ENCODE results near the gene DCLRE1B. TPM values are rescaled to one million over a fixed set of nuclear protein-coding genes. Genes with fewer than 3 reads are reported as not detected.

DCLRE1B gene
- total and polyA plus RNA-seq, 5 donors from 2014 or later: 2.2 to 7.0 (median 5.7) TPM

GRCh38 chr1:113957984-113958383, 52.9 kb downstream of the DCLRE1B start:
- no peaks in the 10 kb centered on the region for H3K9me3 Mint-ChIP-seq
- H3K27me3 Mint-ChIP-seq: no peaks in the 10 kb centered on the region
- DNase-seq: no peak
- Histone ChIP-seq H3K4me3 (ENCODE audit: low read depth, low read length) (no peak overlapping the region), H3K4me1 (ENCODE audit: control insufficient read depth, insufficient read depth, low read length, poor library complexity, severe bottlenecking) (no peaks in the 10 kb centered on the region), H3K27ac (ENCODE audit: insufficient read depth, low read length, poor library complexity, severe bottlenecking) (no peak overlapping the region), H3K36me3 (ENCODE audit: control insufficient read depth, insufficient read depth, low read length) (peaks cover 85% of the 10 kb centered on the region), H3K27me3 (ENCODE audit: control insufficient read depth, insufficient read depth, low read length) (no peaks in the 10 kb centered on the region), H3K9me3 (ENCODE audit: control insufficient read depth in 2 of 2, low read length in 2 of 2) (no peaks in the 10 kb centered on the region)
- H3K4me1 Mint-ChIP-seq: peaks cover 18 to 34% (median 28%) of the 10 kb centered on the region in 4 donors
- ATAC-seq (ENCODE audit: low read depth in 2 of 2): no peak
- no peak overlapping the region for H3K4me3 Mint-ChIP-seq
- H3K27ac Mint-ChIP-seq: peak overlapping the region in 1 of 3 donors; percentile 28
- H3K36me3 Mint-ChIP-seq: peaks cover 56% of the 10 kb centered on the region

GRCh38 chr1:113958691-113959090, 53.6 kb downstream of the DCLRE1B start:
- H3K36me3 Mint-ChIP-seq: peaks cover 60% of the 10 kb centered on the region
- H3K4me1 Mint-ChIP-seq: peaks cover 23 to 41% (median 30%) of the 10 kb centered on the region in 4 donors
- no peak overlapping the region for H3K27ac Mint-ChIP-seq
- Histone ChIP-seq H3K9me3 (ENCODE audit: control insufficient read depth in 2 of 2, low read length in 2 of 2) (no peaks in the 10 kb centered on the region), H3K4me1 (ENCODE audit: control insufficient read depth, insufficient read depth, low read length, poor library complexity, severe bottlenecking) (no peaks in the 10 kb centered on the region), H3K27me3 (ENCODE audit: control insufficient read depth, insufficient read depth, low read length) (no peaks in the 10 kb centered on the region), H3K27ac (ENCODE audit: insufficient read depth, low read length, poor library complexity, severe bottlenecking) (no peak overlapping the region), H3K36me3 (ENCODE audit: control insufficient read depth, insufficient read depth, low read length) (peaks cover 87% of the 10 kb centered on the region), H3K4me3 (ENCODE audit: low read depth, low read length) (no peak overlapping the region)
- no peaks in the 10 kb centered on the region for H3K9me3 Mint-ChIP-seq
- ATAC-seq (ENCODE audit: low read depth in 2 of 2) (no peak), DNase-seq (no peak)
- H3K27me3 Mint-ChIP-seq: no peaks in the 10 kb centered on the region
- H3K4me3 Mint-ChIP-seq: no peak overlapping the region

GRCh38 chr1:113963281-113963906, 58.3 kb downstream of the DCLRE1B start:
- peak in 1 of 2 donors; percentile 34 for ATAC-seq (ENCODE audit: low read depth in 2 of 2)

More at GRCh38 chr1:113963281-113963906, 58.3 kb downstream of the DCLRE1B start:
- H3K9me3 Mint-ChIP-seq: no peaks in the 10 kb centered on the region
- peak overlapping the region in 1 of 4 donors; percentile 27 for H3K4me3 Mint-ChIP-seq
- Histone ChIP-seq H3K4me1 (ENCODE audit: control insufficient read depth, insufficient read depth, low read length, poor library complexity, severe bottlenecking) (no peaks in the 10 kb centered on the region), H3K36me3 (ENCODE audit: control insufficient read depth, insufficient read depth, low read length) (peaks cover 93% of the 10 kb centered on the region), H3K27ac (ENCODE audit: insufficient read depth, low read length, poor library complexity, severe bottlenecking) (no peak overlapping the region), H3K4me3 (ENCODE audit: low read depth, low read length) (no peak overlapping the region), H3K9me3 (ENCODE audit: control insufficient read depth in 2 of 2, low read length in 2 of 2) (no peaks in the 10 kb centered on the region), H3K27me3 (ENCODE audit: control insufficient read depth, insufficient read depth, low read length) (no peaks in the 10 kb centered on the region)
- H3K4me1 Mint-ChIP-seq: peaks cover 14 to 17% (median 16%) of the 10 kb centered on the region in 4 donors
- H3K36me3 Mint-ChIP-seq: peaks cover 59% of the 10 kb centered on the region
- DNase-seq: peak in 2 of 3 donors; percentile 35 to 40
- peak overlapping the region; percentile 76 to 87 (median 84) for H3K27ac Mint-ChIP-seq
- no peaks in the 10 kb centered on the region for H3K27me3 Mint-ChIP-seq

Other genes with a start within 250 kb of the DCLRE1B start
- gene PHTF1, start 145.8 kb upstream of the DCLRE1B start, total RNA-seq: 16.7 TPM
- 10 to 100 TPM; 11.1 to 22.7 (median 15.3) TPM for gene PHTF1, start 145.8 kb upstream of the DCLRE1B start, polyA plus RNA-seq
- gene RSBN1, start 92.8 kb upstream of the DCLRE1B start, total RNA-seq: 52.1 TPM
- gene RSBN1, start 92.8 kb upstream of the DCLRE1B start, polyA plus RNA-seq: 10 to 100 TPM; 43.8 to 52.7 (median 49.8) TPM
- gene PTPN22, start 33.6 kb upstream of the DCLRE1B start, total RNA-seq: 58.5 TPM
- 10 to 100 TPM; 49.1 to 93.4 (median 65.1) TPM for gene PTPN22, start 33.6 kb upstream of the DCLRE1B start, polyA plus RNA-seq
- gene BCL2L15, start 17.7 kb upstream of the DCLRE1B start, total RNA-seq: 2.2 TPM
- 1 to 10 TPM in 1 of 4 donors, under 1 TPM in 3; 0.30 to 2.1 (median 0.63) TPM for gene BCL2L15, start 17.7 kb upstream of the DCLRE1B start, polyA plus RNA-seq
- gene AP4B1, start 527 bp upstream of the DCLRE1B start, total RNA-seq: 53.6 TPM
- 10 to 100 TPM; 12.9 to 16.1 (median 14.5) TPM for gene AP4B1, start 527 bp upstream of the DCLRE1B start, polyA plus RNA-seq
- gene HIPK1, start 24.0 kb downstream of the DCLRE1B start, total RNA-seq: 189 TPM
- gene HIPK1, start 24.0 kb downstream of the DCLRE1B start, polyA plus RNA-seq: 10 to 100 TPM in 2 of 4 donors, 1 to 10 TPM in 2; 8.6 to 12.5 (median 11.0) TPM
- gene OLFML3, start 74.1 kb downstream of the DCLRE1B start, total RNA-seq: 0.64 TPM
- not detected for gene OLFML3, start 74.1 kb downstream of the DCLRE1B start, polyA plus RNA-seq
- gene SYT6, start 248.5 kb downstream of the DCLRE1B start, total RNA-seq: 0.17 TPM
- gene SYT6, start 248.5 kb downstream of the DCLRE1B start, polyA plus RNA-seq: not detected